ENCODE measurements around the gene AKIRIN2.

DNA sequence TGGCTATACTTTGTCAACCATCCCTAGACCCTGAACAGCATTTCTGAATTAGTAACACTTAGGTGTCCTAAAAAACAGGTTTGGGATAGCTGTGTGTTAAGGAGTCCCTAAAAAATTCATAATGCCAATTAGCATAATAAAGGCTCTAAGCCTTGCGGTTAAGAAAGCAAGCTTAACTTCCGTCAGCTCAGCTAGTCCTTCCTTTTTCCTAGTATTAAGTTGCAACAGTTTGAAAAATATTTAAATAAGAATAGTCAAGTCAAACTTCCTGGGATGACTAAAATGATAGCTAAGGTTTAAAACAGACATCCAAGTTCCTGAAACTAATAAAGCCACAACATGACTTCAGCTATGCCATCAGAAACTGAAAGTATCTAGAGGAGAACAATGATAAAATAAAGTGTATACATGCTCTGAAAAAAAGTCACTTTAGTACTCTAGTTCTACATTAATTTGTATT lies 3.5 kb downstream of the AKIRIN2 start:
- TF ChIP-seq POLR2A (IDR thresholded peaks at IDR 0.05; ENCODE audit: low read length) (no peak), GATA1 (IDR thresholded peaks at IDR 0.05; ENCODE audit: low read depth, low read length) (no peak)
